HCT116 (cell line): ENCODE data around the gene ZNF341. TPM values are rescaled to one million over a fixed set of nuclear protein-coding genes. Genes with fewer than 3 reads are reported as not detected.

Source experiments
- ATAC-seq: fragments of 200-7000 bp; cut with Tn5 transposase; 2 replicates; pipeline ENCODE4 v1.9.1; 2020; ENCODE audit warnings: mild to moderate bottlenecking, moderate library complexity
- BruUV-seq: library from RNA; stranded (reverse); fragments of 400-500 nt; replicated peaks from 2 replicates; lab custom pipeline; 2021; lab: Mats Ljungman, UMichigan
- CTCF ChIA-PET: fragments of 300-600 bp; sonication (Branson Sonifier 250); formaldehyde crosslinking; loops from one replicate; lab custom pipeline; 2021; ENCODE audit warnings: antibody characterized with exemption; lab: Charles Lee
- POLR2A ChIA-PET: fragments of 300-600, 350-600 bp; sonication (Branson Sonifier 250); formaldehyde crosslinking; loops from one replicate; lab custom pipeline; 2021; ENCODE audit warnings: antibody characterized with exemption; lab: Charles Lee
- RAD21 ChIA-PET, 2 experiments: fragments of 300-600 bp; sonication (Branson Sonifier 250); formaldehyde crosslinking; loops; one replicate each; lab custom pipeline; 2023; ENCODE audit warnings: low total read pairs in 2 of 2; ENCODE audit not compliant: uncharacterized antibody in 2 of 2, unreplicated experiment in 2 of 2, low non-redundant PET in 1 of 2; lab: Charles Lee
- DNase-seq: peaks from one replicate; pipeline ENCODE4 v3.0.0-alpha.2; 2010; ENCODE audit warnings: low read depth, low spot score
- H2AFZ ChIP-seq: fragments of 200-600 bp; shearing (Covaris generic), sonication (generic); 2 replicates; pipeline ENCODE4 v1.6.1; 2017; ENCODE audit warnings: low read depth, mixed run types, mixed read lengths, antibody characterized with exemption, low read length; ENCODE audit not compliant: poor library complexity, severe bottlenecking
- H3K27ac ChIP-seq: 2 replicates; pipeline ENCODE4 v1.5.1; 2012; ENCODE audit warnings: low read depth, low read length
- H3K27me3 ChIP-seq: fragments of 200-600 bp; sonication (generic); 2 replicates; pipeline ENCODE4 v1.6.1; 2016; ENCODE audit warnings: mixed run types, low read length, mixed read lengths; ENCODE audit not compliant: insufficient read depth
- H3K36me3 ChIP-seq, 2 experiments: fragments of 200-500 bp in 1 of 2; fragments of 200-600 bp in 1 of 2; sonication (Bioruptor generic) in 1 of 2; sonication (generic) in 1 of 2; 2 replicates each; pipeline versions ENCODE4 v1.5.1 to v1.6.1; 2014 to 2016; ENCODE audit warnings: low read length in 2 of 2, inconsistent platforms in 1 of 2, mixed read lengths in 1 of 2, mixed run types in 1 of 2; ENCODE audit not compliant: insufficient read depth in 2 of 2, control insufficient read depth in 1 of 2
- H3K4me1 ChIP-seq, 2 experiments: fragments of 200-600 bp in 1 of 2; sonication (generic) in 1 of 2; 2 replicates each; pipeline versions ENCODE4 v1.5.1 to v1.6.1; 2012 to 2017; ENCODE audit warnings: low read length in 2 of 2, inconsistent platforms in 1 of 2, mild to moderate bottlenecking in 1 of 2, mixed read lengths in 1 of 2, mixed run types in 1 of 2, moderate library complexity in 1 of 2; ENCODE audit not compliant: insufficient read depth in 2 of 2, control insufficient read depth in 1 of 2
- H3K4me2 ChIP-seq: fragments of 200-600 bp; sonication (generic); 2 replicates; pipeline ENCODE4 v1.6.1; 2017; ENCODE audit warnings: mixed run types, low read length, mixed read lengths
- H3K4me3 ChIP-seq, 2 experiments: fragments of 200-600 bp in 1 of 2; sonication (generic) in 1 of 2; replicated peaks in 1 of 2; 2 replicates each; pipeline ENCODE4 v1.5.1; 2011 to 2016; ENCODE audit warnings: low read length in 2 of 2, control low read depth in 1 of 2, low read depth in 1 of 2, mild to moderate bottlenecking in 1 of 2, mixed read lengths in 1 of 2, mixed run types in 1 of 2
- H3K79me2 ChIP-seq: fragments of 200-600 bp; sonication (generic); 2 replicates; pipeline ENCODE4 v1.6.1; 2017; ENCODE audit warnings: mild to moderate bottlenecking, mixed run types, low read length, moderate library complexity, mixed read lengths; ENCODE audit not compliant: insufficient read depth
- H3K9ac ChIP-seq: fragments of 200-600 bp; sonication (generic); 2 replicates; pipeline ENCODE4 v1.6.1; 2016; ENCODE audit warnings: low read length, mixed read lengths
- H3K9me2 ChIP-seq: fragments of 200-600 bp; sonication (generic), shearing (Covaris generic); 2 replicates; pipeline ENCODE4 v1.6.1; 2017; ENCODE audit warnings: mixed run types, mild to moderate bottlenecking, moderate library complexity; ENCODE audit not compliant: insufficient read depth
- H3K9me3 ChIP-seq, 2 experiments: fragments of 200-500 bp in 1 of 2; fragments of 200-600 bp in 1 of 2; sonication (Bioruptor generic) in 1 of 2; sonication (generic) in 1 of 2; 2 replicates each; pipeline ENCODE4 v1.6.1; 2014 to 2017; ENCODE audit warnings: low read length in 2 of 2, mixed read lengths in 2 of 2, inconsistent platforms in 1 of 2, low read depth in 1 of 2, mild to moderate bottlenecking in 1 of 2, mixed run types in 1 of 2, moderate library complexity in 1 of 2; ENCODE audit not compliant: control insufficient read depth in 1 of 2, insufficient read depth in 1 of 2
- H4K20me1 ChIP-seq: fragments of 200-600 bp; sonication (generic), shearing (Covaris generic); 2 replicates; pipeline ENCODE4 v1.6.1; 2017; ENCODE audit warnings: mixed run types, mild to moderate bottlenecking, moderate library complexity; ENCODE audit not compliant: insufficient read depth
- CEBPB ChIP-seq: IDR thresholded peaks from 2 replicates; pipeline ENCODE4 v1.6.1; 2012; ENCODE audit warnings: low read depth
- EZH2 ChIP-seq: fragments of 200-600 bp; sonication (generic); IDR thresholded peaks from 2 replicates; pipeline ENCODE4 v1.6.1; 2017; ENCODE audit warnings: antibody characterized with exemption, mixed run types
- JUND ChIP-seq: IDR thresholded peaks from 2 replicates; pipeline ENCODE4 v1.6.1; 2012
- SIN3A ChIP-seq: IDR thresholded peaks from 2 replicates; pipeline ENCODE4 v1.6.1; 2012; ENCODE audit warnings: low read depth
- SRF ChIP-seq: IDR thresholded peaks from 2 replicates; pipeline ENCODE4 v1.6.1; 2012; ENCODE audit warnings: low read depth
- ZFX ChIP-seq: fragments of 450-650 bp; IDR thresholded peaks from 2 replicates; pipeline ENCODE4 v1.6.1; 2017
- intact Hi-C: fragments of 100-400 bp; cut with micrococcal nuclease; formaldehyde crosslinking; loops from 2 replicates; pipeline ENCODE4 v1.10.0; 2022
- total RNA-seq: library from RNA; stranded (reverse); gene quantifications from one replicate; pipeline ENCODE4 v1.2.1, GENCODE V29; 2021; ENCODE audit not compliant: unreplicated experiment

The ZNF341 gene
- total RNA-seq, 1 experiment from 2014 or later: 4.9 TPM

GRCh38 chr20:33828967-33829560, 97.3 kb downstream of the ZNF341 start:
- H3K27ac ChIP-seq: no peak overlapping the region
- H4K20me1 ChIP-seq: no peaks in the 10 kb centered on the region
- H2AFZ ChIP-seq: no peak overlapping the region
- no peak overlapping the region for H3K4me2 ChIP-seq
- 0 out of 4 replicates have a peak, but pooled peaks cover 0 to 4% of the 10 kb centered on the region in 2 experiments for H3K4me1 ChIP-seq
- no peaks in the 10 kb centered on the region for H3K27me3 ChIP-seq
- intact Hi-C loops: no loop called here
- H3K9me3 ChIP-seq: no peaks in the 10 kb centered on the region
- ChIA-PET CTCF (no interaction called here), RAD21 (no interaction called here), POLR2A (no interaction called here)
- ATAC-seq: no peak
- no peak for DNase-seq
- H3K36me3 ChIP-seq: no peaks in the 10 kb centered on the region
- TF ChIP-seq CEBPB (no peak), ZFX (no peak), JUND (no peak)
- no peak overlapping the region for H3K9ac ChIP-seq
- H3K4me3 ChIP-seq: no peak overlapping the region
- no TSS peak for BruUV-seq
- H3K79me2 ChIP-seq: peaks cover 63% of the 10 kb centered on the region
- no peaks in the 10 kb centered on the region for H3K9me2 ChIP-seq

DNA sequence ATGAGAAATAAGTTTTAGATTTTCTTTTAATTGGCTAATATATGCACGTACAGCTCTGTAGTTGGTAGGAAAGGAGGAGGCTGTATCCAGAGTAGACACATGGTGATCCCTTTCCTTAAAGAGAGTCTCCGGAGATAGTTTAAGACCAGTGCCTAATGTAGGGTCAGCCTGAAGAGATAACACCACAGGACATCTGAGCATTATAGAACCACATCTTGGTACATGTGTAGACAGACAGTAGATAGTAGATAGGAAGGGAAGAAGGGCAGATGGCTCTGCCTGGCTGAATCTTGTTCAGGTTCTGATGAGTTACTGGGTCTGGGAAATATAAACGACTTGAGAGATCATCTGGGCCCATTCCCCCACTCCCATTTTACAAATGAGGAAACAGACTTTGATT, 97.8 kb downstream of the ZNF341 start:
- BruUV-seq: no TSS peak
- RAD21 ChIA-PET: no interaction called here
- Histone ChIP-seq H3K79me2 (peaks cover 58% of the 10 kb centered on the region), H3K4me1 (0 out of 4 replicates have a peak, but pooled peaks cover 0 to 4% of the 10 kb centered on the region in 2 experiments), H3K9me2 (no peaks in the 10 kb centered on the region), H2AFZ (no peak overlapping the region), H3K27me3 (no peaks in the 10 kb centered on the region), H3K4me3 (no peak overlapping the region), H3K27ac (no peak overlapping the region), H3K9ac (no peak overlapping the region), H3K36me3 (no peaks in the 10 kb centered on the region), H3K4me2 (no peak overlapping the region), H3K9me3 (no peaks in the 10 kb centered on the region), H4K20me1 (no peaks in the 10 kb centered on the region)
- CTCF ChIA-PET: no interaction called here
- intact Hi-C loops: no loop called here
- ATAC-seq (no peak), DNase-seq (no peak)
- POLR2A ChIA-PET: no interaction called here
- no peak for TF ChIP-seq SRF
- no peak for TF ChIP-seq EZH2
- TF ChIP-seq ZFX: no peak
- no peak for TF ChIP-seq SIN3A
